Measurements from ENCODE around the gene PTCHD1. TPM values are rescaled to one million over a fixed set of nuclear protein-coding genes. Genes with fewer than 3 reads are reported as not detected.
A peak's percentile ranks its signal among the peaks of the same experiment; 100 is the strongest.

PTCHD1 gene
- total RNA-seq, 1 donor from 2014 or later = 0.83 TPM

DNA sequence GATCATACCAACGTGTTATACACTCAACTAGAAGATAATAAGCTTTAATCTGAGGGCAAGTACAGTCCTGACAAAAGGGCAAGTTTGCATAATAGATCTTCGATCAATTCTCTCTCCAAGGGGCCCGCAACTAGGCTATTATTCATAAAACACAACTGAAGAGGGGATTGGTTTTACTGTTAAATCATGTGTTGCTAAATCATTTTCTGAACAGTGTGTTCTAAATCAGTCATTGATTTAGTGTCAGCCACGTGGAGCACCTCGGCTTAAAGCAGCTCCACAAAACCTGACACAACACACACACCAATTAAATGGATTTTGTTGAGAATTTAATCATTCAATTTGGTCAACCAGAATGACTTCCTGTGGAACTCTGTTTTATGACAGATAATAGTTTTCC is 61.6 kb downstream of the PTCHD1 start:
- H3K27me3 ChIP-seq (ENCODE audit: low read depth) = no peaks in the 10 kb centered on the region
- intact Hi-C loops (cut with DNase I) = no loop called here
- H3K9me3 ChIP-seq = no peaks in the 10 kb centered on the region
- no peak overlapping the region for H3K4me3 ChIP-seq
- no peak overlapping the region for H3K27ac ChIP-seq
- ATAC-seq (no peak), DNase-seq (no peak)
- H3K36me3 ChIP-seq = no peaks in the 10 kb centered on the region
- no peaks in the 10 kb centered on the region for H3K4me1 ChIP-seq
- TF ChIP-seq, protein P1, sequence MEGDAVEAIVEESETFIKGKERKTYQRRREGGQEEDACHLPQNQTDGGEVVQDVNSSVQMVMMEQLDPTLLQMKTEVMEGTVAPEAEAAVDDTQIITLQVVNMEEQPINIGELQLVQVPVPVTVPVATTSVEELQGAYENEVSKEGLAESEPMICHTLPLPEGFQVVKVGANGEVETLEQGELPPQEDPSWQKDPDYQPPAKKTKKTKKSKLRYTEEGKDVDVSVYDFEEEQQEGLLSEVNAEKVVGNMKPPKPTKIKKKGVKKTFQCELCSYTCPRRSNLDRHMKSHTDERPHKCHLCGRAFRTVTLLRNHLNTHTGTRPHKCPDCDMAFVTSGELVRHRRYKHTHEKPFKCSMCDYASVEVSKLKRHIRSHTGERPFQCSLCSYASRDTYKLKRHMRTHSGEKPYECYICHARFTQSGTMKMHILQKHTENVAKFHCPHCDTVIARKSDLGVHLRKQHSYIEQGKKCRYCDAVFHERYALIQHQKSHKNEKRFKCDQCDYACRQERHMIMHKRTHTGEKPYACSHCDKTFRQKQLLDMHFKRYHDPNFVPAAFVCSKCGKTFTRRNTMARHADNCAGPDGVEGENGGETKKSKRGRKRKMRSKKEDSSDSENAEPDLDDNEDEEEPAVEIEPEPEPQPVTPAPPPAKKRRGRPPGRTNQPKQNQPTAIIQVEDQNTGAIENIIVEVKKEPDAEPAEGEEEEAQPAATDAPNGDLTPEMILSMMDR (IDR thresholded peaks at IDR 0.05) = no peak

- DNase-seq (no peak), ATAC-seq (no peak)
- Histone ChIP-seq H3K4me3 (no peak overlapping the region), H3K27ac (no peak overlapping the region), H3K36me3 (no peaks in the 10 kb centered on the region), H3K9me3 (no peaks in the 10 kb centered on the region), H3K27me3 (ENCODE audit: low read depth) (no peaks in the 10 kb centered on the region), H3K4me1 (no peaks in the 10 kb centered on the region)
- intact Hi-C loops (cut with DNase I) = no loop called here
- TF ChIP-seq, protein P1 (IDR thresholded peaks at IDR 0.05) = no peak
These were observed 63.9 kb downstream of the PTCHD1 start for GRCh38 chrX:23398570-23398969.

DNA sequence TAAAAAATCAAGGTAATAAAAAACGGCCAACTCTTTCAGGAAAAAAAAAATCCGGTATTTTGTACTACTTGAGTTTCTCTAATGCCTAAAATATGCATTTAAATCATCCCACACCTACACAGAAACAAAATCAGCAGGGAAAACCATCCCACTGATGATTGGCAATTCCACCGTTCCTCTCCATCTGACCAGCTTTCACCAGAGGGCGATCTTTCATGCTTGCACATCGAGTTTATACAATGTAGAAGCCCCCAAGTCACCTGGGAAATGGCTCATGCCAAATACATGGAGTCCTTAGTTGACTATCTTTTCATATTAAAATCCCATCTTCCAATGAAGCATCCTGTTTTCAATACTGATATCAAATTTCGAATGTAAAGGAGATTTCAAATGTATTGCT is 69.2 kb downstream of the PTCHD1 start:
- DNase-seq = no peak
- no peak overlapping the region for H3K4me3 ChIP-seq
- intact Hi-C loops (cut with DNase I) = no loop called here
- TF ChIP-seq, protein P1 (IDR thresholded peaks at IDR 0.05) = no peak
- H3K27me3 ChIP-seq (ENCODE audit: low read depth) = no peaks in the 10 kb centered on the region
- ATAC-seq = no peak
- no peaks in the 10 kb centered on the region for H3K4me1 ChIP-seq
- H3K36me3 ChIP-seq = no peaks in the 10 kb centered on the region
- no peaks in the 10 kb centered on the region for H3K9me3 ChIP-seq
- H3K27ac ChIP-seq = no peak overlapping the region

GRCh38 chrX:23422912-23423311 is 88.3 kb downstream of the PTCHD1 start:
- TF ChIP-seq, protein P1 (IDR thresholded peaks at IDR 0.05) = no peak
- H3K27me3 ChIP-seq (ENCODE audit: low read depth) = no peaks in the 10 kb centered on the region

DNA sequence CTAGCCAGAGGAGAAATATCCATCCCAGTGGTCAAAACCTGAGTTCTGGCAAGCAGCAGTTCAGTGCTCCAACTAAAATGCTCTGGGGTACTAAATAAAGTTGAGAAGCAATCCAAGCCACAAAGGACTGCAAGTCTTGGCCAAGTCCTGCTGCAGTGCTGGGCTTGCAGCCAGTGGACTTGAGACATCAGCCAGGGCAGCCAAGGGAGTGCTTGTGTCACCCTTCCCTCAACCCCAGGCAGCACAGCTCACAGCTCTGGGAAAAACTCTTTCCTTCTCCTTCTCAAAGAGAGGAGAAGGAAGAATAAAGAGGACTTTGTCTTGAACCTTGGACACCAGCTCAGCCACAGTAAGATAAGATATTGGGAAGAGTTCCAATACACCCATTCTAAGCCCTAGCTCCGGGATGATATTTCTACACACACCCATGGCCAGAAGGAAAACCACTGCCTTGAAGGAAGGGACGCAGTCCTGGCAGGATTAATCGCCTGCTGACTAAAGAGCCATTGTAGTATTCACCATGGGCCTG is 99.8 kb downstream of the PTCHD1 start:
- TF ChIP-seq, protein P1 (IDR thresholded peaks at IDR 0.05) = no peak
- H3K36me3 ChIP-seq = no peaks in the 10 kb centered on the region
- no peaks in the 10 kb centered on the region for H3K9me3 ChIP-seq
- H3K4me3 ChIP-seq = no peak overlapping the region
- H3K4me1 ChIP-seq = no peaks in the 10 kb centered on the region
- DNase-seq (peak; percentile 65), ATAC-seq (peak; percentile 80)
- H3K27ac ChIP-seq = no peak overlapping the region
- intact Hi-C loops (cut with DNase I) = no loop called here
- H3K27me3 ChIP-seq (ENCODE audit: low read depth) = no peaks in the 10 kb centered on the region

More at GRCh38 chrX:23422912-23423311, 88.3 kb downstream of the PTCHD1 start:
- Histone ChIP-seq H3K27ac (no peak overlapping the region), H3K36me3 (no peaks in the 10 kb centered on the region), H3K9me3 (no peaks in the 10 kb centered on the region), H3K4me1 (no peaks in the 10 kb centered on the region), H3K4me3 (no peak overlapping the region)
- intact Hi-C loops (cut with DNase I) = no loop called here
- ATAC-seq (no peak), DNase-seq (no peak)

Measured in lower lobe of right lung (tissue), 2 donors.